HG03521 (cell line): Measurements from ENCODE around the gene C16orf89.
"Not testable (repeated sequence)": the region's sequence is repeated elsewhere in the genome, so short reads cannot be mapped to it uniquely, and the experiment has no call there.

Experiments used
- ATAC-seq: cut with Tn5 transposase; IDR thresholded peaks from one replicate; pipeline ENCODE4 v1.9.1; 2021; ENCODE audit warnings: mild to moderate bottlenecking, moderate library complexity; ENCODE audit not compliant: unreplicated experiment

C16orf89 gene

GRCh38 chr16:5085716-5086115, 20.0 kb upstream of the C16orf89 start:
- not testable (repeated sequence) for ATAC-seq

GRCh38 chr16:5084802-5085201, 19.0 kb upstream of the C16orf89 start:
- ATAC-seq: not testable (repeated sequence)

- ATAC-seq: not testable (repeated sequence)
These were observed 18.5 kb upstream of the C16orf89 start for GRCh38 chr16:5084099-5084731.

GRCh38 chr16:5083646-5084045, 17.9 kb upstream of the C16orf89 start:
- ATAC-seq: not testable (repeated sequence)

- not testable (repeated sequence) for ATAC-seq
These were observed 15.2 kb upstream of the C16orf89 start for GRCh38 chr16:5080996-5081395.

- ATAC-seq: not testable (repeated sequence)
These were observed 14.7 kb upstream of the C16orf89 start for GRCh38 chr16:5080461-5080860.

GRCh38 chr16:5078626-5079025, 12.9 kb upstream of the C16orf89 start:
- ATAC-seq: no peak

GRCh38 chr16:5077304-5077703, 11.5 kb upstream of the C16orf89 start:
- no peak for ATAC-seq

- no peak for ATAC-seq
These were observed 9.9 kb upstream of the C16orf89 start for GRCh38 chr16:5075637-5076036.

GRCh38 chr16:5073771-5074170, 8.0 kb upstream of the C16orf89 start:
- not testable (repeated sequence) for ATAC-seq

GRCh38 chr16:5073279-5073629, 7.5 kb upstream of the C16orf89 start:
- no peak for ATAC-seq

GRCh38 chr16:5072334-5073278, 6.8 kb upstream of the C16orf89 start:
- ATAC-seq: no peak

- peak; percentile 88 for ATAC-seq
These were observed 6.1 kb upstream of the C16orf89 start, which contains the start of gene ALG1 for GRCh38 chr16:5071681-5072333. Gene ALG1 (plus strand): TSS chr16:5071843. CDS start chr16:5071850, 7 bp downstream.

- ATAC-seq: no peak
These were observed 5.6 kb upstream of the C16orf89 start for GRCh38 chr16:5071341-5071680.

GRCh38 chr16:5070431-5071186, 4.9 kb upstream of the C16orf89 start:
- no peak for ATAC-seq

GRCh38 chr16:5069854-5070253, 4.1 kb upstream of the C16orf89 start:
- ATAC-seq: no peak

- no peak for ATAC-seq
These were observed 3.3 kb upstream of the C16orf89 start for GRCh38 chr16:5069048-5069447.

GRCh38 chr16:5066511-5066910, 755 bp upstream of the C16orf89 start:
- no peak for ATAC-seq

- no peak for ATAC-seq
These were observed 430 bp downstream of the C16orf89 start for GRCh38 chr16:5065326-5065725.

GRCh38 chr16:5064915-5065314, 841 bp downstream of the C16orf89 start:
- ATAC-seq: no peak
